Prostate gland (tissue), 2 donors: ENCODE data around the gene ZNF366. TPM values are rescaled to one million over a fixed set of nuclear protein-coding genes. Genes with fewer than 3 reads are reported as not detected.

ENCODE experiments used
- DNase-seq: peaks from one replicate; pipeline ENCODE4 v3.0.0-alpha.2; 2019; ENCODE audit warnings: low spot score
- H3K27ac ChIP-seq, 2 donors: fragments of 200-600 bp; sonication (generic); 2 replicates each; pipeline ENCODE4 v1.5.1; 2017 to 2019
- H3K27me3 ChIP-seq: fragments of 200-600 bp; sonication (generic); replicated peaks from 2 replicates; pipeline ENCODE4 v1.5.1; 2019; ENCODE audit not compliant: insufficient read depth
- H3K36me3 ChIP-seq, 2 donors: fragments of 200-600 bp; sonication (generic); 1 replicate in 1 of 2; 2 replicates in 1 of 2; pipeline versions ENCODE4 v1.5.1 to v1.8.1; 2017 to 2019
- H3K4me1 ChIP-seq: fragments of 200-600 bp; sonication (generic); replicated peaks from 2 replicates; pipeline ENCODE4 v1.5.1; 2019
- H3K4me3 ChIP-seq, 2 donors: fragments of 200-600 bp; sonication (generic); 2 replicates each; pipeline ENCODE4 v1.5.1; 2017 to 2019
- H3K9me3 ChIP-seq: fragments of 200-600 bp; sonication (generic); 2 replicates; pipeline ENCODE4 v1.5.1; 2017
- POLR2A ChIP-seq: fragments of 450-650 bp; IDR thresholded peaks from one replicate; pipeline ENCODE4 v1.6.1; 2016; ENCODE audit warnings: antibody characterized with exemption, mild to moderate bottlenecking
- POLR2AphosphoS5 ChIP-seq: sonication (generic); formaldehyde crosslinking; IDR thresholded peaks from one replicate; pipeline ENCODE4 v1.6.1; 2017; ENCODE audit warnings: antibody characterized with exemption
- WGBS: methylation state at CpG from one replicate; pipeline ENCODE4 v1.1.5; 2018; 5-methylcytosine and 5-hydroxymethylcytosine counted together
- intact Hi-C: fragments of 100-400 bp; cut with DNase I; formaldehyde crosslinking; loops from one replicate; pipeline ENCODE4 v1.14.2; 2022
- total RNA-seq, 2 donors: library from RNA; depleted of rRNA; stranded (reverse); fragments of >200 nt; gene quantifications; one replicate each; pipeline ENCODE4 v1.1.0, GENCODE V29; 2016
- TF ChIP-seq, protein P1 (sequence below), 4 experiments: fragments of 200-600 bp in 2 of 4; fragments of 450-650 bp in 2 of 4; sonication (generic) in 2 of 4; IDR thresholded peaks; 1 replicate in 3 of 4; 2 replicates in 1 of 4; pipeline ENCODE4 v1.5.1; 2016 to 2019; ENCODE audit warnings: antibody characterized with exemption in 4 of 4, mild to moderate bottlenecking in 2 of 4, moderate library complexity in 2 of 4

Gene ZNF366
- total RNA-seq, 2 donors from 2014 or later, result 2.0 to 3.2 TPM

GRCh38 chr5:72541501-72542225 is 34.5 kb upstream of the ZNF366 start:
- H3K4me3 ChIP-seq, result no peak overlapping the region
- H3K27ac ChIP-seq, result no peak overlapping the region
- TF ChIP-seq, protein P1, sequence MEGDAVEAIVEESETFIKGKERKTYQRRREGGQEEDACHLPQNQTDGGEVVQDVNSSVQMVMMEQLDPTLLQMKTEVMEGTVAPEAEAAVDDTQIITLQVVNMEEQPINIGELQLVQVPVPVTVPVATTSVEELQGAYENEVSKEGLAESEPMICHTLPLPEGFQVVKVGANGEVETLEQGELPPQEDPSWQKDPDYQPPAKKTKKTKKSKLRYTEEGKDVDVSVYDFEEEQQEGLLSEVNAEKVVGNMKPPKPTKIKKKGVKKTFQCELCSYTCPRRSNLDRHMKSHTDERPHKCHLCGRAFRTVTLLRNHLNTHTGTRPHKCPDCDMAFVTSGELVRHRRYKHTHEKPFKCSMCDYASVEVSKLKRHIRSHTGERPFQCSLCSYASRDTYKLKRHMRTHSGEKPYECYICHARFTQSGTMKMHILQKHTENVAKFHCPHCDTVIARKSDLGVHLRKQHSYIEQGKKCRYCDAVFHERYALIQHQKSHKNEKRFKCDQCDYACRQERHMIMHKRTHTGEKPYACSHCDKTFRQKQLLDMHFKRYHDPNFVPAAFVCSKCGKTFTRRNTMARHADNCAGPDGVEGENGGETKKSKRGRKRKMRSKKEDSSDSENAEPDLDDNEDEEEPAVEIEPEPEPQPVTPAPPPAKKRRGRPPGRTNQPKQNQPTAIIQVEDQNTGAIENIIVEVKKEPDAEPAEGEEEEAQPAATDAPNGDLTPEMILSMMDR (IDR thresholded peaks at IDR 0.05), result no peak
- TF ChIP-seq POLR2AphosphoS5 (no peak), POLR2A (no peak)
- no peak for DNase-seq
- no peaks in the 10 kb centered on the region for H3K4me1 ChIP-seq
- intact Hi-C loops, result no loop called here
- no peaks in the 10 kb centered on the region for H3K9me3 ChIP-seq
- WGBS, result 51% methylated on average over 7 of the region's 7 CpGs
- H3K27me3 ChIP-seq, result no peaks in the 10 kb centered on the region
- no peaks in the 10 kb centered on the region for H3K36me3 ChIP-seq

DNA sequence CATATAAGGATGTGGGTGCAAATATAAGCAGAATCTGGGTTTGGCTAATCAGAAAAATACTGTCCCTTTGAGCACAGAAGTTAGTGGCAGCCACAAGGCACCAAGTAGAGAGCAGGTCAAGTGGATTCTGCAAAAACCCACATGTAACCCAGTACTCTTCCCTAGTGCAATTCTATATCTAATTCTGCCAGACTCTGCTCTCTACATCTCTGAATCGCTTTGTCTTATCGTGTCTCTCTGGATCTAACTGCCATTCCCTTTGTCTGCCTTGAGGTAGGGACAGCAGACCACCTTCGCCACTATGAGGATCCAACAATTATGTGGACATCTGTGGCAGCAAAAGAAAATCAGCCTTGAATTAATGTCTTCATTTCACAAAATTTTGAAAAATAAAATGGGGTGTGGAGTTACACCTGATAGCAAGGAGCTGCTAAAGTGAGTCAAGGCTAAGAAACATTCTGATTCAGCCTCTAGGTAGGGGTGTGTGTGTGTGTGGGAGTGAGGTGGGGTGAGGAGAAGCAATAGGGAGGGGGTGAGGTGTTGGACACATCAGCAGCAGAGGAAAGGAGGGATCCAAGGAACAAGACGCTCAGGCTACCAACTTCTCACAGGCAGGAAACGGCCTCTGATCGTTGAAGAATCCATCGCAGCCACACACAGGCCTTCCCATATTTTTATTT is 33.7 kb upstream of the ZNF366 start:
- Histone ChIP-seq H3K27ac (no peak overlapping the region), H3K4me3 (no peak overlapping the region), H3K4me1 (no peaks in the 10 kb centered on the region), H3K36me3 (no peaks in the 10 kb centered on the region), H3K27me3 (no peaks in the 10 kb centered on the region), H3K9me3 (no peaks in the 10 kb centered on the region)
- WGBS, result 86% methylated on average over 7 of the region's 7 CpGs
- no peak for TF ChIP-seq POLR2AphosphoS5
- TF ChIP-seq POLR2A, result no peak
- TF ChIP-seq, protein P1 (IDR thresholded peaks at IDR 0.05), result no peak
- intact Hi-C loops, result no loop called here
- DNase-seq, result no peak

DNA sequence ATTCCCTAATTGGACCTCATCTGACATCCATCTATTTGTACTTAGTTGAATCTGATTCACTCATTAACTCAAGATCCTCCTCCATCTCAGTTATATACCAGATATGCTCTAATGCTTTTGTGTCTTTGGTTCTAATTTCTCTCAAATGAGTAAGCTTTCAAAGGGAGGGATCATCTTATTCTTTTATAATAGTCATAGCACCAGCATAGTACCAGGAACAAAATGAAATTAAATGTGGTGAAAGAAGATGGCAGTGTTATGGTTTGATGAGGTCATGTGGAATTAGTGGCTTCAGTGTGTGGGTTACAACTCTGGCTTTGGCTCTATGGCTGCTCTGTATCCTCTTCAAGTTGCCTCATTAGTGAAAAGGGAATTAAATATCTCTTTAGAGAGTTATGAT is 32.5 kb upstream of the ZNF366 start:
- Histone ChIP-seq H3K4me3 (no peak overlapping the region), H3K27me3 (peaks cover 2% of the 10 kb centered on the region), H3K4me1 (no peaks in the 10 kb centered on the region), H3K36me3 (no peaks in the 10 kb centered on the region), H3K9me3 (no peaks in the 10 kb centered on the region), H3K27ac (no peak overlapping the region)
- TF ChIP-seq POLR2AphosphoS5 (no peak), POLR2A (no peak)
- TF ChIP-seq, protein P1 (IDR thresholded peaks at IDR 0.05), result no peak
- no peak for DNase-seq
- intact Hi-C loops, result no loop called here

DNA sequence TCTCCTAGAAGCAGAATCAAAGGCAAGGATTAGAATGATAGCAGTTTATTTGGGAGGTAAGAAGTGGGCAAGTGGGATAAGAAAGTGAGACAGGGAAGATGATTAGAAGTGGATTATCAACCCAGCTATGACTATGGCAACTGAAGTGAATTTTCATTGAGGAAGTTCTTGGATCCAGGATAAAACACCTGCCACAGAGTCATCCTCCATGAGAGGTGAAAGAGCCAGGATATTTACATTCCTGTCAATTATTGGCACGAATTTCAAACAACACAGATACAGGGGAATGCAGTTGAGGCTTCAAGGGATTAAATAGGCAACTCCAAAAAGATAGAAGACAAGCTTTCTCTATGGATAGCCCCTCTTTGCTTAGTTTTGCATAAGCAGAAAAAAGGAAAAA is 31.8 kb upstream of the ZNF366 start:
- H3K4me3 ChIP-seq, result no peak overlapping the region
- DNase-seq, result no peak
- no peaks in the 10 kb centered on the region for H3K4me1 ChIP-seq
- no peaks in the 10 kb centered on the region for H3K9me3 ChIP-seq
- peaks cover 2% of the 10 kb centered on the region for H3K27me3 ChIP-seq
- 49% methylated on average over 1 of the region's 1 CpG for WGBS
- no peak for TF ChIP-seq POLR2A
- no peak for TF ChIP-seq POLR2AphosphoS5
- TF ChIP-seq, protein P1 (IDR thresholded peaks at IDR 0.05), result no peak
- H3K36me3 ChIP-seq, result no peaks in the 10 kb centered on the region
- H3K27ac ChIP-seq, result no peak overlapping the region
- intact Hi-C loops, result no loop called here

- TF ChIP-seq POLR2A, result no peak
- TF ChIP-seq, protein P1 (IDR thresholded peaks at IDR 0.05), result no peak
- no peak for TF ChIP-seq POLR2AphosphoS5
- Histone ChIP-seq H3K4me1 (no peaks in the 10 kb centered on the region), H3K27me3 (peaks cover 2% of the 10 kb centered on the region), H3K27ac (no peak overlapping the region), H3K4me3 (no peak overlapping the region), H3K36me3 (no peaks in the 10 kb centered on the region), H3K9me3 (no peaks in the 10 kb centered on the region)
- 60% methylated on average over 5 of the region's 5 CpGs for WGBS
- intact Hi-C loops, result no loop called here
- DNase-seq, result no peak
These were observed 30.0 kb upstream of the ZNF366 start for GRCh38 chr5:72537166-72537565.
